H1 (cell line): ENCODE measurements around the gene BRSK2. TPM values are rescaled to one million over a fixed set of nuclear protein-coding genes. Genes with fewer than 3 reads are reported as not detected.

ENCODE experiments used
- CTCF ChIA-PET: fragments of 300-600 bp; sonication (Branson Sonifier 250); formaldehyde crosslinking; loops from one replicate; lab custom pipeline; 2021; ENCODE audit not compliant: partially characterized antibody; lab: Charles Lee
- POLR2A ChIA-PET: fragments of 300-600 bp; sonication (Branson Sonifier 250); formaldehyde crosslinking; loops from one replicate; lab custom pipeline; 2021; ENCODE audit warnings: inconsistent platforms; ENCODE audit not compliant: partially characterized antibody; lab: Charles Lee
- DNase-seq, 2 experiments: peaks; one replicate each; pipeline versions ENCODE4 v3.0.0 to v3.0.0-alpha.2; 2010 to 2022; ENCODE audit warnings: low spot score in 2 of 2, low read depth in 1 of 2, mixed read lengths in 1 of 2
- FAIRE-seq: peaks from 2 replicates; lab custom pipeline; 2011; peaks lifted over from hg19 to GRCh38; lab: Jason Lieb, UNC
- H2AFZ ChIP-seq: 2 replicates; pipeline ENCODE4 v1.8.1; 2012; ENCODE audit warnings: low read length, inconsistent platforms
- H2AK5ac ChIP-seq: 2 replicates; pipeline ENCODE4 v1.6.1; 2013; ENCODE audit warnings: low read depth, low read length
- H2BK120ac ChIP-seq: replicated peaks from 2 replicates; pipeline ENCODE3; 2013; ENCODE audit warnings: low read depth, low read length, inconsistent platforms
- H2BK12ac ChIP-seq: 2 replicates; pipeline ENCODE4 v1.6.1; 2013; ENCODE audit warnings: low read depth, low read length
- H2BK15ac ChIP-seq: 2 replicates; pipeline ENCODE4 v1.6.1; 2013; ENCODE audit warnings: low read length
- H2BK20ac ChIP-seq: 2 replicates; pipeline ENCODE4 v1.6.1; 2013; ENCODE audit warnings: low read length
- H2BK5ac ChIP-seq: 2 replicates; pipeline ENCODE4 v1.6.1; 2013; ENCODE audit warnings: low read depth, low read length
- H3K14ac ChIP-seq: 2 replicates; pipeline ENCODE4 v1.6.1; 2013; ENCODE audit warnings: inconsistent platforms; ENCODE audit not compliant: insufficient read length
- H3K18ac ChIP-seq: 2 replicates; pipeline ENCODE4 v1.6.1; 2013; ENCODE audit warnings: low read length; ENCODE audit errors: extremely low read depth
- H3K23ac ChIP-seq: 2 replicates; pipeline ENCODE4 v1.6.1; 2013; ENCODE audit warnings: inconsistent platforms; ENCODE audit not compliant: insufficient read length
- H3K23me2 ChIP-seq: 2 replicates; pipeline ENCODE4 v1.6.1; 2013; ENCODE audit warnings: low read depth, low read length
- H3K27ac ChIP-seq: 2 replicates; pipeline ENCODE4 v1.6.1; 2011; ENCODE audit warnings: low read depth, low read length, inconsistent platforms
- H3K27me3 ChIP-seq, 4 experiments: replicated peaks in 1 of 4; 1 replicate in 1 of 4; 2 replicates in 3 of 4; pipeline versions ENCODE4 v1.6.1 to v1.8.1; 2011 to 2013; ENCODE audit warnings: low read length in 3 of 4, mild to moderate bottlenecking in 3 of 4, inconsistent platforms in 2 of 4, mixed read lengths in 2 of 4, moderate library complexity in 1 of 4; ENCODE audit not compliant: control insufficient read depth in 3 of 4, insufficient read depth in 3 of 4; ENCODE audit errors: extremely low read depth in 1 of 4
- H3K36me3 ChIP-seq, 4 experiments: 2 replicates each; pipeline versions ENCODE4 v1.6.1 to v1.8.1; 2011 to 2013; ENCODE audit warnings: mild to moderate bottlenecking in 4 of 4, low read length in 3 of 4, moderate library complexity in 2 of 4, control low read depth in 1 of 4, inconsistent platforms in 1 of 4; ENCODE audit not compliant: insufficient read depth in 4 of 4, control insufficient read depth in 2 of 4
- H3K4ac ChIP-seq: replicated peaks from 2 replicates; pipeline ENCODE3; 2013; ENCODE audit warnings: low read length, low read depth, mixed read lengths, inconsistent platforms; ENCODE audit not compliant: insufficient read length
- H3K4me1 ChIP-seq, 4 experiments: replicated peaks in 1 of 4; 1 replicate in 1 of 4; 2 replicates in 3 of 4; pipeline versions ENCODE4 v1.6.1 to v1.8.1; 2011 to 2013; ENCODE audit warnings: low read length in 3 of 4, inconsistent platforms in 2 of 4, mixed read lengths in 1 of 4; ENCODE audit not compliant: insufficient read depth in 4 of 4, control insufficient read depth in 3 of 4
- H3K4me2 ChIP-seq, 2 experiments: 2 replicates each; pipeline versions ENCODE4 v1.6.1 to v1.8.1; 2011 to 2013; ENCODE audit warnings: low read depth in 2 of 2, low read length in 2 of 2, control low read depth in 1 of 2, inconsistent platforms in 1 of 2, mild to moderate bottlenecking in 1 of 2; ENCODE audit not compliant: insufficient read depth in 1 of 2
- H3K4me3 ChIP-seq, 4 experiments: fragments of 200-600, 300-600 bp in 1 of 4; sonication (generic), shearing (Covaris generic), sonication (Bioruptor Twin) in 1 of 4; 2 replicates each; pipeline versions ENCODE4 v1.5.1 to v1.8.1; 2011 to 2016; ENCODE audit warnings: low read length in 4 of 4, low read depth in 3 of 4, control low read depth in 2 of 4, inconsistent platforms in 2 of 4, mild to moderate bottlenecking in 2 of 4, mixed read lengths in 1 of 4, moderate library complexity in 1 of 4; ENCODE audit not compliant: insufficient read depth in 2 of 4; ENCODE audit errors: extremely low read depth in 1 of 4
- H3K56ac ChIP-seq: replicated peaks from 2 replicates; pipeline ENCODE3; 2013; ENCODE audit warnings: low read depth, mild to moderate bottlenecking, mixed read lengths, low read length, inconsistent platforms; ENCODE audit not compliant: insufficient read length
- H3K79me1 ChIP-seq: 2 replicates; pipeline ENCODE4 v1.6.1; 2013; ENCODE audit warnings: low read depth, low read length, control low read depth
- H3K79me2 ChIP-seq, 2 experiments: 2 replicates each; pipeline versions ENCODE4 v1.6.1 to v1.8.1; 2012 to 2013; ENCODE audit warnings: low read length in 2 of 2, mild to moderate bottlenecking in 2 of 2, inconsistent platforms in 1 of 2; ENCODE audit not compliant: insufficient read depth in 2 of 2, control insufficient read depth in 1 of 2
- H3K9ac ChIP-seq, 4 experiments: replicated peaks in 1 of 4; 1 replicate in 1 of 4; 2 replicates in 3 of 4; pipeline versions ENCODE4 v1.6.1 to v1.8.1; 2011 to 2013; ENCODE audit warnings: low read depth in 3 of 4, low read length in 3 of 4, control low read depth in 2 of 4, mild to moderate bottlenecking in 2 of 4, moderate library complexity in 2 of 4, inconsistent platforms in 1 of 4; ENCODE audit errors: extremely low read depth in 1 of 4
- H3K9me3 ChIP-seq, 2 experiments: 2 replicates each; pipeline versions ENCODE4 v1.6.1 to v1.8.1; 2012 to 2013; ENCODE audit warnings: mild to moderate bottlenecking in 2 of 2, moderate library complexity in 2 of 2, control low read depth in 1 of 2, inconsistent platforms in 1 of 2, low read depth in 1 of 2, low read length in 1 of 2, mixed read lengths in 1 of 2; ENCODE audit not compliant: insufficient read depth in 2 of 2
- H4K20me1 ChIP-seq, 2 experiments: replicated peaks in 1 of 2; 2 replicates each; pipeline versions ENCODE3 to v1.8.1; 2011 to 2013; ENCODE audit warnings: inconsistent platforms in 2 of 2, low read length in 2 of 2, mild to moderate bottlenecking in 1 of 2; ENCODE audit not compliant: insufficient read depth in 2 of 2, control insufficient read depth in 1 of 2
- H4K5ac ChIP-seq: 2 replicates; pipeline ENCODE4 v1.6.1; 2013; ENCODE audit warnings: low read length, low read depth, mixed read lengths, inconsistent platforms; ENCODE audit not compliant: insufficient read length
- H4K8ac ChIP-seq: 2 replicates; pipeline ENCODE4 v1.8.0; 2013; ENCODE audit warnings: mild to moderate bottlenecking, moderate library complexity, low read length, inconsistent platforms; ENCODE audit not compliant: insufficient read depth; ENCODE audit errors: extremely low read depth
- H4K91ac ChIP-seq: replicated peaks from 2 replicates; pipeline ENCODE3; 2013; ENCODE audit warnings: low read length, mixed read lengths, inconsistent platforms; ENCODE audit not compliant: insufficient read length
- BRCA1 ChIP-seq: IDR thresholded peaks from 2 replicates; pipeline ENCODE4 v1.6.1; 2012; ENCODE audit warnings: low read depth, low read length, improper control_type of control experiment
- CREB1 ChIP-seq: IDR thresholded peaks from 2 replicates; pipeline ENCODE4 v1.6.1; 2012; ENCODE audit warnings: inconsistent platforms
- EP300 ChIP-seq, 2 experiments: IDR thresholded peaks; 1 replicate in 1 of 2; 2 replicates in 1 of 2; pipeline ENCODE4 v1.6.1; 2011 to 2012; ENCODE audit warnings: low read depth in 2 of 2, low read length in 2 of 2, mild to moderate bottlenecking in 2 of 2, borderline replicate concordance in 1 of 2, inconsistent platforms in 1 of 2, moderate library complexity in 1 of 2
- FOSL1 ChIP-seq: IDR thresholded peaks from 2 replicates; pipeline ENCODE4 v1.6.1; 2011; ENCODE audit warnings: mild to moderate bottlenecking, low read depth, low read length, moderate library complexity; ENCODE audit not compliant: insufficient read depth
- JUN ChIP-seq: IDR thresholded peaks from 2 replicates; pipeline ENCODE4 v1.6.1; 2011; ENCODE audit warnings: low read depth, mild to moderate bottlenecking, improper control_type of control experiment, low read length
- POLR2AphosphoS5 ChIP-seq: IDR thresholded peaks from 2 replicates; pipeline ENCODE4 v1.6.1; 2011; ENCODE audit warnings: low read depth, low read length
- SIRT6 ChIP-seq: IDR thresholded peaks from one replicate; pipeline ENCODE4 v1.7.1; 2012; ENCODE audit warnings: low read length, inconsistent platforms
- SIX5 ChIP-seq: IDR thresholded peaks from 2 replicates; pipeline ENCODE4 v1.6.1; 2011; ENCODE audit warnings: mild to moderate bottlenecking, low read depth, low read length
- USF2 ChIP-seq: IDR thresholded peaks from 2 replicates; pipeline ENCODE4 v1.6.1; 2011; ENCODE audit warnings: low read length, improper control_type of control experiment
- YY1 ChIP-seq: IDR thresholded peaks from 2 replicates; pipeline ENCODE4 v1.6.1; 2011; ENCODE audit warnings: low read depth, mild to moderate bottlenecking, low read length
- WGBS, 2 experiments: shearing (Covaris generic) in 1 of 2; methylation state at CpG; one replicate each; pipeline versions ENCODE4 v1.1.6 to v1.1.7; 2013 to 2015; ENCODE audit warnings: low lambda C conversion rate in 2 of 2, mixed read lengths in 2 of 2, inconsistent platforms in 1 of 2, low coverage in 1 of 2, missing lambda C conversion rate in 1 of 2; ENCODE audit not compliant: insufficient replicate concordance in 2 of 2, insufficient coverage in 1 of 2, insufficient read length in 1 of 2; ENCODE audit errors: extremely low coverage in 1 of 2, missing lambda C conversion rate in 1 of 2; 5-methylcytosine and 5-hydroxymethylcytosine counted together
- polyA plus RNA-seq, 7 experiments: library from polyadenylated mRNA; depleted of rRNA in 3 of 7; stranded (reverse) in 5 of 7; unstranded in 2 of 7; fragments of >200 nt in 5 of 7; fragments of 200-250 nt in 2 of 7; gene quantifications; 1 replicate in 5 of 7; 2 replicates in 1 of 7; 4 replicates in 1 of 7; pipeline versions ENCODE4 v1.2.1 to v1.2.3, GENCODE V29; 2011 to 2013; ENCODE audit warnings: missing spikeins in 2 of 7, mixed read lengths in 2 of 7
- total RNA-seq: library from RNA; stranded (reverse); fragmentation: NEBNext Ultra II Directional; extraction: Animal tissue kit (Norgen Biotek cat#: 25700); gene quantifications from 2 replicates; pipeline ENCODE4 v1.2.1, GENCODE V29; 2021
- TF ChIP-seq, protein P1 (sequence below): IDR thresholded peaks from 2 replicates; pipeline ENCODE4 v1.6.1; 2012; ENCODE audit warnings: inconsistent platforms

Gene BRSK2
- total and polyA plus RNA-seq, 2 of the 8 experiments (the other 6 are each of a cell fraction or from before 2014, with no cell fraction given), result 17.3 to 27.1 TPM

- H4K5ac ChIP-seq, result no peak overlapping the region
- no peak overlapping the region for H3K4ac ChIP-seq
- peaks cover 24% of the 10 kb centered on the region for H3K79me1 ChIP-seq
- no peak overlapping the region for H4K91ac ChIP-seq
- H3K23me2 ChIP-seq, result no peaks in the 10 kb centered on the region
- no peak overlapping the region for H3K4me3 ChIP-seq
- H3K18ac ChIP-seq, result no peak overlapping the region
- DNase-seq (no peak), FAIRE-seq (no peak)
- no peak overlapping the region for H3K23ac ChIP-seq
- H3K36me3 ChIP-seq, result no peaks in the 10 kb centered on the region
- H2BK12ac ChIP-seq, result no peak overlapping the region
- no peak overlapping the region for H2BK20ac ChIP-seq
- H4K20me1 ChIP-seq, result peaks cover 5 to 12% of the 10 kb centered on the region in 2 experiments
- H3K4me2 ChIP-seq, result no peak overlapping the region
- POLR2A ChIA-PET, result interaction anchor here (0.9 kb wide), 1 partner anchor 11 kb away, joined by 3 read pairs; no protein-coding TSS in a partner anchor
- peaks cover 0 to under 1% of the 10 kb centered on the region in 2 experiments; a peak in 1 of 4 replicates for H3K9me3 ChIP-seq
- peaks cover 0 to 18% (median 9%) of the 10 kb centered on the region in 4 experiments; a peak in 3 of 7 replicates for H3K4me1 ChIP-seq
- no peak overlapping the region for H4K8ac ChIP-seq
- no peak overlapping the region for H2BK120ac ChIP-seq
- no peak overlapping the region for H2BK5ac ChIP-seq
- H3K79me2 ChIP-seq, result peaks cover 0 to 34% of the 10 kb centered on the region in 2 experiments; a peak in 1 of 4 replicates
- no peak overlapping the region for H2BK15ac ChIP-seq
- H3K9ac ChIP-seq, result no peak overlapping the region
- no peaks in the 10 kb centered on the region for H3K27me3 ChIP-seq
- no peak overlapping the region for H2AK5ac ChIP-seq
- no peak overlapping the region for H2AFZ ChIP-seq
- H3K56ac ChIP-seq, result no peak overlapping the region
- 91% methylated on average over 27 of the region's 28 CpGs; no CpG with 5 or more reads in 1 of the 2 experiments for WGBS, 2 experiments
- H3K27ac ChIP-seq, result no peak overlapping the region
- no peak overlapping the region for H3K14ac ChIP-seq
- CTCF ChIA-PET, result interaction anchor here (0.6 to 2.8 kb wide), 20 partner anchors 10 to 543 kb away, joined by 3 to 13 read pairs (median 4); no protein-coding TSS in a partner anchor
- no peak for TF ChIP-seq BRCA1
- TF ChIP-seq CREB1, result no peak
- TF ChIP-seq SIX5, result no peak
- no peak for TF ChIP-seq YY1
- TF ChIP-seq, protein P1, sequence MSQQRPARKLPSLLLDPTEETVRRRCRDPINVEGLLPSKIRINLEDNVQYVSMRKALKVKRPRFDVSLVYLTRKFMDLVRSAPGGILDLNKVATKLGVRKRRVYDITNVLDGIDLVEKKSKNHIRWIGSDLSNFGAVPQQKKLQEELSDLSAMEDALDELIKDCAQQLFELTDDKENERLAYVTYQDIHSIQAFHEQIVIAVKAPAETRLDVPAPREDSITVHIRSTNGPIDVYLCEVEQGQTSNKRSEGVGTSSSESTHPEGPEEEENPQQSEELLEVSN, result no peak
- TF ChIP-seq POLR2AphosphoS5, result no peak
- TF ChIP-seq FOSL1, result no peak
- TF ChIP-seq SIRT6, result no peak
- TF ChIP-seq EP300 (IDR thresholded peaks at IDR 0.05; ENCODE audit: borderline replicate concordance in 1 of 2, low read depth in 2 of 2, low read length in 2 of 2), result no peak
- TF ChIP-seq JUN, result no peak
- no peak for TF ChIP-seq USF2
These were observed 115.0 kb downstream of the BRSK2 start for GRCh38 chr11:1504581-1505290.
